GM20431 (cell line): ENCODE data around the gene TRIM26.

ENCODE experiments used
- in situ Hi-C: fragments of 300-500 bp; cut with MseI, MboI; formaldehyde crosslinking; loops from one replicate; pipeline ENCODE4 v1.15.0; 2020; ENCODE audit warnings: low sequenced_read_pairs; ENCODE audit not compliant: unreplicated experiment

TRIM26 gene

DNA sequence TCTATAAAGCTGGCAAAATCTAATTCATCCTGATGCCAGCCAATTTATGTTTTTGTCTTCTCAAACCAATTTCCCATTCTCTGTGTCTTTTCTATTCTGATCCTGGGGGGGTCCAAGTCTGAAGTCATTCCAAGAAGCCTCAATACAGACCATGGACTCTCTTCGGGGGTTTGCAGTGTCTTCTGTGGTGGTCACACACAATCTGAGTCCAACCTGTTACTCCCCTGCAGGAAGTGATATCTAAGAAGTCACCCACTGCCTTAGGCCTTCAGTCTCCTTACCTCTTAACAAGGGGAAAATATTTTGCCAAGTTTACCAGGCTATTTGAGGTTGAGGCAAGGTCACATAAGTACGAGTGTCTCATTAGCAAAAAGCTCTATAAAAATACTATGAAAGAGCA, 1.9 kb downstream of the TRIM26 start:
- in situ Hi-C loops = no loop called here

DNA sequence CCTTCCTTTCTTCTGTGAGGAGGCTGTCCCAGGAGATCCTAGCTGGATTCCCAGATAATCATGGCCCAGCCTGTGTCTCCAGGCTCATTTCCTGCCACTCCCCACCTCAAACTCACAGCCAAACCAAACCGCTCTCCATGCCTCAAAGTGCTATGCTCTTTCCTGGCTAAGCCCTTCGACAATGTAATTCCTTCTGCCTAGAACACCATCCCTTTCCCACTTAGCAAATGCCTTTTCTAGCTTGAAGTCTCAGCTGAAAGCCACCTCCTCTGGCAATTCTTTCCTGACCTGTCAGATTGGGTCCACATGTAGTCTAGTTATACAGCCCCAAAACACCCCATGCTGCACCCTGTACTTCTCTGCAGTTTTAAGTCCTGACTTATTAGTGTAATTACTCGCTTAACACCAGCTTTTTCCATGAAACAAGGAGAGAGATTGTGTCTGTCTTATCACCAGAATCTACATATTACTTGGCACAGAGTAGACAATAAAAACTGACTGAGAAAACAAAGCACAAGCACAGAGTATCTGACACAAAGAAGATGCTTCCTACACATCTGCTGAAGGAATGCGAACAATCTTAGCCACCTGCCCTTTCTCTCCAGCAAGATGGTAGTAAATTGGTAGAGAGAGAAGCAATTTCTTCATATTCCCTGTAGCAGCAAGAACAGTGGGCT, 5.4 kb downstream of the TRIM26 start:
- in situ Hi-C loops = no loop called here

DNA sequence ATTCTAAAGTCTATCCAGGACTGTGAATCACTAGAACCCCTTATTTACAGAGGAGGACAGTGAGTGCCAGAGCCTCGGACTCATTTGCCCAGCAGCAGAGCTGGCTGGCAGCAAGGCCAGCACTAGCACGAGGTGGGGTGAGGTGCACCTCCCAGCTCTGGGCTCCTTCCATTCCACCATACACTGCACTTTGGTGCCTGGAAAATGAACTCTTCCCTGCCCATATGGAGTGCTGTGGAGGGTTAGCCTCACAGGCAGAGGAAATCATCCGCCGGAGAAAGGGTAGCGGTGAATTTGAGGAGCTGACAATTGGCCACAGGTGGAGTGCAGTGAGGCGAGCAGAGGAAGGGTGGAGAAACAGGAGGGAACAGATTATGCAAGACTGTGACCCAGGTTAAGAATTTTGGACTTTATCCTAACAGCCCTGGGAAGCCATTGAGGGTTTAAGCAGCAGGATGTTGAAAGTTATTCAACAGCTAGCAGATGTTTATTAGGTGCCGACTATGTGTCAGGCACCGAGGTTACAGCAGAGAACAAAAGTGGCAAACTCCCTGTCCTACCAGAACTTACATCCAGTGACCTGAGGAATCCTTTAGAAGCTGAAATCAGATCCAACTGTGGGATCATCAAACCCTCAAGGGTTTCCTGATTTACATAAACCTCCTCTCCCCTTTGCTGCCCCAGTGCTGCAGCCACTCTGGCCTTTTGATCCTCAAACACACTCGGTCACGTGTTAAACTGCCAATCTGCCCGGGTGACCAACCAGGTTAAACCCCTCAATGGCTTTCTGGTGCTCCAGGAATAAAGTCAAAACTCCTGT, 6.2 kb downstream of the TRIM26 start:
- in situ Hi-C loops = no loop called here

DNA sequence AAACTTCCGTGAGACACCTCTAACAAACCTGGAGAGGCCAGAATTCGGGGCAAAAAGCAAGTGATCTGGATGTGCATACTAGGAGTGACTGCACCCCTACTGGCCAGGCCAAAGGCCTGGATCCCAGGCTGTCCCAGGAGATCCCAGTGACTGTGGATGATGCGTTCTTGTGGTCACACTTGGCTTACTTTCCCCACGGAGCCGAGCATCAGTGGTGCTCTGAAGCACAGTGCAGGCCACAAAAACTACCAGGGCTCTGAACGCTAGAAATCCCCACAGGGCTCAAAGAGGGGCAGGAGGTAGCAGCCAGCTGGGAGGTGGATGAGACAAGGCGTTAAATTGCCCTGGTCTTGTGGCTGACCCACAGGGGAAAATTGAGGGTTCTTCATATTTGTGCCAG, 7.1 kb downstream of the TRIM26 start:
- in situ Hi-C loops = no loop called here

DNA sequence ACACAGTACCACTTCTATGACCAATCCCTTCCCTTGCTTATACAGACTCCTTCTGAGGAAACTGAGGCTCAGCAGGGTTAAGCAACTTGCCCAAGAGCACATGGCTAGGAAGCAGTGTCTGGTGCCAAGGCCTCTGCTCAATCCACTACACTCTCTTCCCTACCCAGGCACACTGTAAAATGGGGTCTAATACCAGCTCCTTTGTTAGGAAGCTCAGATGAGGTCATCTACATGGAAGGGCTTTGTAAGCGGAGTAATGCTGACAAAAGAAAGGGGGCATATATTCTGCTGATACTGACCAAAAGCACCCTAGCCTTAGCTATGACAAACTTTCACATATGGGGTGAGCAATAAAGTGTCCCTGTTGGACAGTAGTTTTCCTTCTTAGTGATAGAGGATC, 9.1 kb downstream of the TRIM26 start:
- in situ Hi-C loops = no loop called here

DNA sequence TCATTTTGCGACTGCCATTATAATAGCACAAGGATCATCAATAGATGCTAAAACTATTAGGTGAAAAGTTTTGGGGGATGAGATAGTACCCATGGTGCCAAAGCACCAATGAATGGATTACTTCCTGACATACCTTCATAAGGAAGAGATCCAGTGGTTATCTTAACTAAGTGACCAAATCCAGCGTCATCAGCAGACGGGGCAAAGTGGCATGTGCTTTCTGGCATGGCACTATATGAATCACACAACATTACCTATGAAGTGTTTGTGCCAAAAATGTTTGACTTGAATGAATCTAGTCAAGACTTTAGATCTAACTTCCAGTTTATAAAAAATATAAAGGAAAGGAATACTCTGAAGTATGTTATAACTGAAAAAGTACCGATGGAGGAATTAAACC, 10.8 kb downstream of the TRIM26 start:
- in situ Hi-C loops = no loop called here

DNA sequence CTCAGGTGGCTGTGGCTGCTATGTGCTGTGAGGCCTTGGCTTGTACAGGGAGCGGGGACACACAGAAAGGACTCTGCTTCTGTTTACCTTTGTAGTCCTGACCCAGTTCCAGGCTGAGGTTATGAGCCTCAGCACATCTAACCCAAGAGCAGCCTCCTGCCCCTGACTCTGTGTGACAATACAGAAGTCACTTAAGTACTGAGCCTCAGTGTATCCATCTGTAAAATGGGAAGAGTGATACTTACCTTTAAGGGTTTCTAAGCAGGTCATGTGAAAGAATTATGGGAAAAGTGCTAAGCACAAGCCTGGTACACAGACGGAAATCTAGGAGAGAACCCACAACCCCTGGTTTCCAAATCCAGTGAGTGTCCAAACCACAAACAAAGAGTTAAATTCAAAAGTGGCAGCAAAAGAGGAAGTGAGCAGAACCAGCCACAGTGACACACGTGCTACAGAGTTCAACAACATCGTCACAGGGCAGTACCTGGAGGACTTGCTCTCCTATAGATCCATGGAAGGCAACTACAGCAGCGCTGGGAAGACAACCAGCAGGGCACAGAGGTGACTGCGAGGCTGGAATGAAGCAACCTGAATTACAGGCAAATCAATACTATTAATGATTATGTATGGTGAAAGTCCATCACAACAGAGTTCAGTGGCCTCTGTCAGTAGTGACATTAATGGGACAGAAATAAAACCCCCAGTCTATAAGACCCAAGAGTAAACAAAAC, 12.5 kb downstream of the TRIM26 start:
- in situ Hi-C loops = no loop called here

DNA sequence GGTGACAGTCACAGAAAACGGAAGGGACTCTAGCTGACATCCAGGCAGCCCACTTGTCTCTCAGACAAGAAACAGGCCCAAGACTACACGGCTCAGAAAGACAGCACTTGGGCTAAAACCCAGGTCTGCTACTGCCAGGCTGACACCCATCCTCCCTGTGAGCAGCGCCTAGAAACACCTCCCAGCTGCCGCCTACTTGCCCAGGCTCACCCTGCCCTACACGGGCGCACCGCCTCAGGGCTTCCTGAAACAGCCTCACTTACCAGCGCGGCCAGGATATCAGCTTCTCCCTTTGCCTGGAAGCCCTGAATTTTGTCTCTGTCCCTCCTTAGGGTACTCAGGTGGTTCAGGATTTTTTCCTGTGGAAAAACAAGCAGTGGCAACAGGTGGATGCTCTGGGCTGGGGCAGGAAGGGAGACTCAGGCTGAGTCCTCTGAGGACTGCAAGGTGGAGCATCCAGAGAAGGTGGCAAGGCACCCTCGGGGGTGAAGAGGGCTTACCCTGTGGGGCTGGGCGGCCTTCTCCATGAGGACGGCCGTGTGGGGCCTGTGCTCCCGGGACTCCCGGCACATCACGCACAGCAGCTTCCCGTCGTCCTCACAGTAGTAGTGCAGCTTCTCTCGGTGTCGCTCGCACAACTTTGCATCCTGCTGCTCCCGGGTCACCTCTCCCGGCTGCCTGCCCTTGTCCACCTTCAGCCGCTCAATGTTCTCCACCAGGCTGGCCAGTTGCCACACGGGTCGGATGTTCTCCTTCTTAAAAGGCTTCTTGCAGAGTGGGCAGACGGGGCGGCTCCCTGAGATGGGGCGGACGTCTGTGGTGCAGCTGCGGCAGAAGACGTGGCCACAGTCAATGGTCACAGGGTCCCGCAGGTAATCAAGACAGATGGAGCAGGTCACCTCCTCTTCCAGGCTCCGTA, 14.8 kb downstream of the TRIM26 start:
- in situ Hi-C loops = no loop called here

DNA sequence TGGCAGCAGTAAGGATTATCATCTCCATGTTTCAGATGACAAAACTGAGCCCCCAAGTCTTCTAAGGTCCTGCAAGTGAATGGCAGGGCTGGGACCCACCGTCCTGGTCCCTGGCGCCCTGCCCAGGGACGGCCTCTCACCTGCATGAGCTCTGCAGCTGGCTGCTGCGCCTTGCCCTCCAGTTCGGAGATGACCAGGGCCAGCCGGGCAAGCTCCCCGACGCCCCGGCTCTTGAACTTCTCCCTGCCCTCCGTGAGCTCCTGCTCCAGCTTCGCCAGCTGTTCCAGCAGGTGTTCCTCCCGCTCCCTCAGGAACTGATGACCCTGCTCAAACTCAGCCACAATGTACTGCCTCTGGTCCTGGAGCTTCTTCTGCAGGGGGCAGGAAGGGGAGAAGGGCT, 16.8 kb downstream of the TRIM26 start:
- in situ Hi-C loops = no loop called here

DNA sequence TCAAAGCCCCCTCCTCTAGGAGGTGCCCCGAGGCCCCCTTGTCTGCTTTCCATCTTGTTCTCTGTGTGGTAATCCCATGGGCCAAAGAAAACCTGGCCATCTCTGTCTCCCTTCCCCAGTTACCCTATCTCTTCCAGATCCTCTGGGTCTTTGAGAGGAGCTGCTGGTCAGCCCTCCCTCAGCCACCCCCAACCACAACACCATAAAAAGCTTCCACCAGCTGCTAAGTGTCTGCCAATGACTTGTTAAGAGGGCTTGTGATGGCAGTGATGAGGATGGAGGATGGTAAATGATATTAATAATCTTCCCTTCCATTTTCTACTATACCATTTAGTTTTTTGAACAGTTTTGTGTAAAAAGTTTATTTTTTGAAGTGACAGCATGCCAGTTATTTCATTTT, 17.3 kb downstream of the TRIM26 start:
- in situ Hi-C loops = no loop called here

DNA sequence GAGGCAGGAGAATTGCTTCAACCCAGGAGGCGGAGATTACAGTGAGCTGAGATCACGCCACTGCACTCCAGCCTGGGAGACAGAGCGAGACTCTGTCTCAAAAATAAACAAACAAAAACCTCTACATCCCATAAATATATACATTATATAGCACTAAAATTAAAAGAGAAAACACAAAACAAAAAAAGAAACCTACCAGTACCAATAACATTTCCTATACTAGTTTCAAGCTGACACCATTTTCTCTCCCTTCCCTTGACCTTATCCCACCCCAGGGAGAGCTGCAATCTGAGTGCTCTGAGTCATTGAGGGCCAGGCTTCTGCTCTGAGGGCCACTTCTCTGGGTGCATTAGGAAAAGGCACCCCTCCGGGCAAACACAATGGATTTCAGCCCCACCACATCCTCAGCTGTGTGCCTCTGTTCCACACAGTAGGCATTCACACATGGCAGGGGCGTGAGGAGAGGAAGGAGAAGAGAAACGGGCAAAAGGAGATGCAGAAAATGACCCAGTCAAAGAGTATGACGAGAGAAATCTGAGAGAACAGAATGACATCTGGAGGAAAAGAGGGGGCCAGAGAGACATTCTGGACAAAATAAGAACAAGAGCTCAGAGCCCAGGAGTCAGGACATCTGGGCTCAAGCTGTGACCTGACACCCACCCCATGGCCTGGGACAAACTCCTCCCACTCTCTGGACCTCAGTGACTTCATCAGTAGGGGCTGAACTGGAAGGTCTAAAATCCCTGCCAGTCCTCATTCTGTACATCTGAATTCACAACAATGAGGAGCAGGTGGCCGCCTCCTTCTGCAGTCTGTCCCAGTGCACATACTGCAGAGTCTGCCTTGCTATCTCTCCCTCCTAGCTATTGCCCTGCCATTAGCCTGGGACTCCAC, 18.2 kb downstream of the TRIM26 start:
- in situ Hi-C loops = no loop called here

DNA sequence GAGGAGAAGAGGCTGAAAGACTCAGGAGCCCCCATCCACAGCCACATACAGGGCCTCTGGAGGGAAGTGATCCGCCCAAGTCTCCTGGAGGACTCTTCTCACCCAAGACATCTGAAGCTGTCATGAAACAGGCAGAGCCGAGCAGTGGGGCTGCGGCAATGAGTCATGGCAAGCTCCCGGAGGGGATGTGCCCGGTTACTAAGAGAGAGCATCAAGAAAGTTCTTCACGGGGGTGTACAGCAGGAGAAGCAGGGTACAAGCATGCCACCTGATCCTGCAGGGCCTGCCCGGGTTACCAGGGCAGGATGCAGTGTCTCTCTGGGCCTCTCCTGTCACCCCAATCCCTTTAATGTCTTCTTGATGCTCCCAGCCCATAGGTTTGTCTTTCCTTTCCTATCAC, 21.1 kb downstream of the TRIM26 start:
- in situ Hi-C loops = no loop called here

DNA sequence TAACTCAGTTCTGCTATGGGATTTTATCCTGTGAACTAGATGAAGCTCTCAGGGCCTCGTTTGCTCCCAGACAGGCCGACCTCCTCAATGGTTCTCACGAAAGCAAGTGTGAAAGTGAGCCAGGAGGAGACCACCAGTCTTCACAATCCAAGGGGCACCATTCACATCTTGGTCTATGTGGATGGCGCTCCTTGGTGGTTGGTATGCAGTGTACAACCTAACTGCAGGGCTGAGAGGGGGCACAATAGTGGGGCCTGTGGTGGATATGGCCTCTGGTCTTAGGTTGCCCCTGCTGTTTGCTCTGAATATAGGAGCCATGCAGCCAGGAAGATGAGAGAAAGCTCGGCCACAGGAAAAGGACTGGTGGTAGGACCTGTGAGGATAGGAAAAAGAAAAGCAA, 24.7 kb downstream of the TRIM26 start:
- in situ Hi-C loops = no loop called here

DNA sequence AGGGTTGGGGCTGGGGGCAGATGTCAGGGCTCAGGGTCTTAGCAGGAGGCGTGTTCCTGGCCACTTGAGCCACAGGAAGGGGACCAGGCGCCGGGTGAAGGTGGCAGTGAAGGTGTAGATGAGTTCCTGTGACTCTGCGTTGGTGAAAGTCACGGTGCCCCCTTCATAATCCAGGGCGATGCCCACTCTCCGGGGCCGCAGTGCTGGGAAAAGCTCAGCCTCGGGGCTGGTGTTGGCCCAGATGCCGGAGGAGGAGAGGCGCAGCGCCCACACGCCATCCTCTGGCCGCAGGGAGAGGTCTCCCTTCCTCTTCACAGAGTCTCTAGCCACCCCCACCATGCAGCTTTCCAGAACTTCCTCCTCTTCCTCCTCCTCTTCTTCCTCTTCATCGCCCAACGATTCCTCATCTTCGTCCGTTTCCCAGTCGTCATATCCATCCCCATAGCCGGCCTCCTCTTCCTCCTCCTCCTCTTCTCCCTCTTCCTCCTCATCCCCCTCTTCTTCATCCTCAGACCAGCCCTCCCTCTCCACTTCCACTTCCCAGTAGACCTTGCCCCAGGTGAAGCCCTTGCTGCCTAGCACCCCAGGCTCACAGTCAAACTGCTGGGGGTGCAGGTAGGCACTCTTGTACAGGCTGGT, 27.2 kb downstream of the TRIM26 start:
- in situ Hi-C loops = no loop called here

DNA sequence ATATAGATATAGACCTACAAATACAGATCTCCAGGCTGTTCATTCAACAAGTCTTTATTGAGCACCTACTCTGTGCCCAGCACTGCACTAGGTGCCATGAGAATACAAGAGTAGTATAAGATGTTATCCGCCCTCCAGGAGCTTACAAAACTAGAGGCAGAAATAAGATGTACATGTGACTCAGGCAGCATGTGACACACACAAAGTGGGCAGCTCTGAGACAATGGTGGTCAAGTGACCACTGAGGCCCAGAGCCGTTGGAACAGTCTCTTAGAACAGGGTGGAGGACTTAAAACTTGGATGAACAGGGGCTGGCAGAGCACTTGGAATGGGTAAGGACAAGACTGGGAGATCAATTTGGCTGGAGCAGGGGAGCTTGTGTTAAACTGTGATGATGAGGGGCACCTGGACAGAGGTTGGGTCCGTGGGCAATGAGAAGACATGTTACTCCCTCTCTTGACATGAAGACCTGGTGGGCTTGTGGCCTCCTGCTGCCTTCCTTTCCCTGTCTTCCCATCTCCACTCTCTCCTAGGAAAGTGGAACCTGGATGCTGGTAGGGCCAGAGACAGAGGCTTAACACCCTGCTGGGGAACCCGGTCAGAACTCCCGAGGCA, 28.7 kb downstream of the TRIM26 start:
- in situ Hi-C loops = no loop called here

DNA sequence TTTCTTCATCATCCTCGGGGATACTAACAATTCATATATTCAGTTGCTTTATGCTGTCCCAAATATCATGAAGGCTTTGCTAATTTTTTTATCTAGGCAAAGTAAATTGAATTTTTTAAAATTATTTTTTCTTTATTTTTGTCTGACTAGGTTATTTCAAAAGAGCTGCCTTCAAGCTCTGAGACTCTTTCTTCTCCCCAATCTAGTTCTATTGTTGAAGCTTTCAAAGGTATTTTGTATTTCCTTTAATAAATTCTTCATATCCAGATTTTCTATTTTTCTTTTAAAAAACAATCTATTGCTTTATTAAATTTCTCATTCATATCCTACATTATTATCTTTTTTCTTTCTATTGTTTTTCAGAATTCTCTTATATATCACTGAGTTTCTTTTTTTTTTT, 33.1 kb downstream of the TRIM26 start:
- in situ Hi-C loops = no loop called here

DNA sequence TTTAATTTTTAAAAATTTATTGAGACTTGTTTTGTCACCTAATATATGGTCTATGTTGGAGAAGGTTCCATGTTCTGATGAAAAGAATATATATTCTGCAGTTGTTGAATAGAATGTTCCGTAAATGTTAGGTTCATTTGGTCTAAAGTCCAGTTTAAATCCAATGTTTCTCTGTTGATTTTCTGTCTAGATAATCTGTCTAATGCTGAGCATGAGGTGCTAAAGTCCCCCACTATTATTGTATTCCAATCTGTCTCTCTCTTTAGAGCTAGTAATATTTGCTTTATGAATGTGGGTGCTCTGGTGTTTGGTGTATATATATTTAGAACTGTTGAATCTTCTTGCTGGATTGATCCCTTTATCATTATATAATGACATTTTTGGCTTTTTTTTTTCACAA, 34.4 kb downstream of the TRIM26 start:
- in situ Hi-C loops = no loop called here

DNA sequence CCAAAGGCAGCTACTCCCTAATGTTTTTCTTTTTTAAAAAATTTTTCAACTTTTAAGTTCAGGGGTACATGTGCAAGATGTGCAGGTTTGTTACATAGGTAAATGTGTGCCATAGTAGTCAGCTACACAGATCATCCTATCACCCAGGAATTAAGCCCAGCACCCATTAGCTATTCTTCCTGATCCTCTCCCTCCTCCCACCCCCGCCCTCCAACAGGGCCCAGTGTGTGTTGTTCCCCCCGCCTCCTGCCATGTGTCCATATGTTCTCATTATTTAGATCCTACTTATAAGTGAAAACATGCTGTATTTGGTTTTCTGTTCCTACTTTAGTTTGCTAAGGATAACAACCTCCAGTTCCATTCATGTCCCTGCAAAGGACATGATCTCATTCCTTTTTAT, 37.4 kb downstream of the TRIM26 start:
- in situ Hi-C loops = no loop called here
